ENCODE data around the gene INPP4B. TPM values are rescaled to one million over a fixed set of nuclear protein-coding genes. Genes with fewer than 3 reads are reported as not detected.

INPP4B gene
- total RNA-seq, 1 experiment from 2014 or later, result 53.7 TPM

- CTCF ChIA-PET, result no interaction called here
- no peak for TF ChIP-seq CTCF (conservative IDR thresholded peaks at IDR 0.05)
- TF ChIP-seq EZH2 (IDR thresholded peaks at IDR 0.05; ENCODE audit: low read depth), result no peak
These were observed 182.3 kb downstream of the INPP4B start for GRCh38 chr4:142663828-142664227.

GRCh38 chr4:142660728-142661127 is 185.4 kb downstream of the INPP4B start:
- Histone ChIP-seq H3K4me2 (no peak overlapping the region), H3K4me1 (replicated peaks; ENCODE audit: insufficient read depth) (no peaks in the 10 kb centered on the region), H3F3A (ENCODE audit: insufficient read depth, low read depth) (no peaks in the 10 kb centered on the region), H3K9me3 (ENCODE audit: insufficient read depth, low read depth) (peaks cover 16% of the 10 kb centered on the region; the same call in 1 of the 2 replicates), H3K27me3 (ENCODE audit: insufficient read depth, low read depth) (no peaks in the 10 kb centered on the region), H3K4me3 (no peak overlapping the region), H3K79me2 (ENCODE audit: low read depth) (no peaks in the 10 kb centered on the region), H4K20me1 (ENCODE audit: insufficient read depth) (no peaks in the 10 kb centered on the region), H2AFZ (no peak overlapping the region), H3K36me3 (ENCODE audit: low read depth) (0 out of 2 replicates have a peak, but pooled peaks cover 4% of the 10 kb centered on the region), H3K9me2 (ENCODE audit: insufficient read depth) (no peaks in the 10 kb centered on the region), H3K27ac (no peak overlapping the region)
- CTCF ChIA-PET, result no interaction called here
- POLR2A ChIA-PET (ENCODE audit: unreplicated experiment), result no interaction called here
- DNase-seq, result no peak
- TF ChIP-seq EZH2 (IDR thresholded peaks at IDR 0.05; ENCODE audit: low read depth), result no peak
- no peak for TF ChIP-seq CTCF (conservative IDR thresholded peaks at IDR 0.05)
- intact Hi-C loops (cut with micrococcal nuclease; ENCODE audit: unreplicated experiment), result no loop called here
- no TSS peak for BruUV-seq (replicated peaks)

More at GRCh38 chr4:142663828-142664227, 182.3 kb downstream of the INPP4B start:
- no peak for DNase-seq
- Histone ChIP-seq H3K36me3 (ENCODE audit: low read depth) (no peaks in the 10 kb centered on the region), H3K9me3 (ENCODE audit: insufficient read depth, low read depth) (peaks cover 6% of the 10 kb centered on the region; the same call in 1 of the 2 replicates), H3F3A (ENCODE audit: insufficient read depth, low read depth) (no peaks in the 10 kb centered on the region), H3K4me3 (no peak overlapping the region), H3K9me2 (ENCODE audit: insufficient read depth) (no peaks in the 10 kb centered on the region), H3K27me3 (ENCODE audit: insufficient read depth, low read depth) (no peaks in the 10 kb centered on the region), H3K4me1 (replicated peaks; ENCODE audit: insufficient read depth) (no peaks in the 10 kb centered on the region), H4K20me1 (ENCODE audit: insufficient read depth) (no peaks in the 10 kb centered on the region), H3K79me2 (ENCODE audit: low read depth) (no peaks in the 10 kb centered on the region), H2AFZ (no peak overlapping the region), H3K4me2 (no peak overlapping the region), H3K27ac (no peak overlapping the region)
- BruUV-seq (replicated peaks), result no TSS peak
- intact Hi-C loops (cut with micrococcal nuclease; ENCODE audit: unreplicated experiment), result no loop called here
- POLR2A ChIA-PET (ENCODE audit: unreplicated experiment), result no interaction called here

GRCh38 chr4:142656178-142656577 is 189.9 kb downstream of the INPP4B start:
- Histone ChIP-seq H3K4me1 (replicated peaks; ENCODE audit: insufficient read depth) (no peaks in the 10 kb centered on the region), H3K4me2 (no peak overlapping the region), H3K9me2 (ENCODE audit: insufficient read depth) (no peaks in the 10 kb centered on the region), H3K36me3 (ENCODE audit: low read depth) (0 out of 2 replicates have a peak, but pooled peaks cover 7% of the 10 kb centered on the region), H4K20me1 (ENCODE audit: insufficient read depth) (no peaks in the 10 kb centered on the region), H3K79me2 (ENCODE audit: low read depth) (no peaks in the 10 kb centered on the region), H3K9me3 (ENCODE audit: insufficient read depth, low read depth) (peaks cover 22% of the 10 kb centered on the region; the same call in 1 of the 2 replicates), H3K27ac (no peak overlapping the region), H3K27me3 (ENCODE audit: insufficient read depth, low read depth) (no peaks in the 10 kb centered on the region), H2AFZ (no peak overlapping the region), H3K4me3 (no peak overlapping the region), H3F3A (ENCODE audit: insufficient read depth, low read depth) (no peaks in the 10 kb centered on the region)
- intact Hi-C loops (cut with micrococcal nuclease; ENCODE audit: unreplicated experiment), result no loop called here
- BruUV-seq (replicated peaks), result no TSS peak
- ChIA-PET POLR2A (ENCODE audit: unreplicated experiment) (no interaction called here), CTCF (no interaction called here)
- TF ChIP-seq EZH2 (IDR thresholded peaks at IDR 0.05; ENCODE audit: low read depth) (no peak), CTCF (conservative IDR thresholded peaks at IDR 0.05) (no peak)
- DNase-seq, result peak in 1 of 2 experiments; percentile 10
